MCF 10A (cell line): ENCODE measurements around the gene MS4A2. TPM values are rescaled to one million over a fixed set of nuclear protein-coding genes. Genes with fewer than 3 reads are reported as not detected.

Experiments used
- BruUV-seq: library from RNA; stranded (reverse); fragments of 400-500 nt; replicated peaks from 2 replicates; lab custom pipeline; 2021; lab: Mats Ljungman, UMichigan
- CTCF ChIA-PET: fragments of 300-600 bp; sonication (Branson Sonifier 250); formaldehyde crosslinking; extraction: SDS; loops from one replicate; lab custom pipeline; 2021; ENCODE audit warnings: antibody characterized with exemption, inconsistent platforms; lab: Yijun Ruan, JAX
- POLR2A ChIA-PET: fragments of 300-600, 350-650 bp; sonication (Branson Sonifier 250); formaldehyde crosslinking; extraction: SDS; loops from one replicate; lab custom pipeline; 2020; ENCODE audit warnings: antibody characterized with exemption, inconsistent platforms; lab: Yijun Ruan, JAX
- DNase-seq: peaks from one replicate; pipeline ENCODE4 v3.0.0-alpha.2; 2018; ENCODE audit not compliant: unreplicated experiment
- H3K27ac Mint-ChIP-seq: one replicate; pipeline ENCODE4 v1.8.0; 2022; ENCODE audit warnings: mild to moderate bottlenecking, low read depth, mixed read lengths; ENCODE audit not compliant: unreplicated experiment
- H3K27me3 Mint-ChIP-seq: one replicate; pipeline ENCODE4 v1.8.0; 2022; ENCODE audit warnings: mixed read lengths; ENCODE audit not compliant: insufficient read depth, unreplicated experiment
- H3K36me3 Mint-ChIP-seq: one replicate; pipeline ENCODE4 v1.8.0; 2022; ENCODE audit warnings: mild to moderate bottlenecking, moderate library complexity, mixed read lengths; ENCODE audit not compliant: insufficient read depth, unreplicated experiment
- H3K4me1 Mint-ChIP-seq: one replicate; pipeline ENCODE4 v1.8.0; 2022; ENCODE audit warnings: mixed read lengths; ENCODE audit not compliant: insufficient read depth, unreplicated experiment
- H3K4me3 Mint-ChIP-seq: one replicate; pipeline ENCODE4 v1.8.0; 2022; ENCODE audit warnings: mild to moderate bottlenecking, moderate library complexity, mixed read lengths; ENCODE audit not compliant: unreplicated experiment
- H3K9me3 Mint-ChIP-seq: one replicate; pipeline ENCODE4 v1.8.0; 2022; ENCODE audit warnings: mixed read lengths; ENCODE audit not compliant: unreplicated experiment
- intact Hi-C: fragments of 100-400 bp; cut with micrococcal nuclease; formaldehyde crosslinking; loops from 2 replicates; pipeline ENCODE4 v1.14.1; 2022
- total RNA-seq: library from RNA; stranded (reverse); gene quantifications from 2 replicates; pipeline ENCODE4 v1.2.3, GENCODE V29; 2022
- TF ChIP-seq, protein P1 (sequence below): fragments of 200-600 bp; IDR thresholded peaks from one replicate; pipeline ENCODE4 v1.8.0; 2022; ENCODE audit warnings: antibody characterized with exemption, mild to moderate bottlenecking; ENCODE audit not compliant: unreplicated experiment

The MS4A2 gene
- total RNA-seq, 1 experiment from 2014 or later: not detected

DNA sequence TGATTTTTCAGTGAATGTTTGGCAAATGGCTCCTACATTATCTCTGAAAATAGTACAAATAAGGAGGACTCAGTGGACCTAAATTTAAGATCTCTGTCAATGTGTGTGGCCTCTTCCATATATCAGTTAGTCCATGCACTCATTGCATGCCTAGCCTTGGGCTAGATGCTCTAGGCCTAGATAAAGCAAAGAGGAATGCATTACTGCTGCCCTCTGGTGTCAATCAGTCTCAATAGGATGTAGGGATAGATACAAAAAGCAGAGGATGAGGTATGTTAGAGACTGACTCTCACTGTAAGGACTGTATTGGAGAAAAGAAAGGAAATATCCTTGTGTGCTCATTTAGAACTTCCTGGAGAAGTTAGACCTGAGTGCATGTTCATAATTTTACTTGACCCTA is 42.0 kb downstream of the MS4A2 start:
- intact Hi-C loops: loop anchor here (1.0 kb wide), 2 partner anchors 211 to 307 kb away; no protein-coding TSS in a partner anchor
- Mint-ChIP-seq H3K4me1 (no peaks in the 10 kb centered on the region), H3K9me3 (peaks cover 7% of the 10 kb centered on the region), H3K36me3 (no peaks in the 10 kb centered on the region), H3K27ac (no peak overlapping the region), H3K4me3 (no peak overlapping the region), H3K27me3 (no peaks in the 10 kb centered on the region)
- CTCF ChIA-PET: interaction anchor here (0.6 to 1.4 kb wide), 7 partner anchors 28 to 315 kb away, joined by 3 to 5 read pairs (median 4); no protein-coding TSS in a partner anchor
- peak; percentile 40 for DNase-seq
- POLR2A ChIA-PET: no interaction called here
- no TSS peak for BruUV-seq
- TF ChIP-seq, protein P1, sequence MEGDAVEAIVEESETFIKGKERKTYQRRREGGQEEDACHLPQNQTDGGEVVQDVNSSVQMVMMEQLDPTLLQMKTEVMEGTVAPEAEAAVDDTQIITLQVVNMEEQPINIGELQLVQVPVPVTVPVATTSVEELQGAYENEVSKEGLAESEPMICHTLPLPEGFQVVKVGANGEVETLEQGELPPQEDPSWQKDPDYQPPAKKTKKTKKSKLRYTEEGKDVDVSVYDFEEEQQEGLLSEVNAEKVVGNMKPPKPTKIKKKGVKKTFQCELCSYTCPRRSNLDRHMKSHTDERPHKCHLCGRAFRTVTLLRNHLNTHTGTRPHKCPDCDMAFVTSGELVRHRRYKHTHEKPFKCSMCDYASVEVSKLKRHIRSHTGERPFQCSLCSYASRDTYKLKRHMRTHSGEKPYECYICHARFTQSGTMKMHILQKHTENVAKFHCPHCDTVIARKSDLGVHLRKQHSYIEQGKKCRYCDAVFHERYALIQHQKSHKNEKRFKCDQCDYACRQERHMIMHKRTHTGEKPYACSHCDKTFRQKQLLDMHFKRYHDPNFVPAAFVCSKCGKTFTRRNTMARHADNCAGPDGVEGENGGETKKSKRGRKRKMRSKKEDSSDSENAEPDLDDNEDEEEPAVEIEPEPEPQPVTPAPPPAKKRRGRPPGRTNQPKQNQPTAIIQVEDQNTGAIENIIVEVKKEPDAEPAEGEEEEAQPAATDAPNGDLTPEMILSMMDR: peak; percentile 41

DNA sequence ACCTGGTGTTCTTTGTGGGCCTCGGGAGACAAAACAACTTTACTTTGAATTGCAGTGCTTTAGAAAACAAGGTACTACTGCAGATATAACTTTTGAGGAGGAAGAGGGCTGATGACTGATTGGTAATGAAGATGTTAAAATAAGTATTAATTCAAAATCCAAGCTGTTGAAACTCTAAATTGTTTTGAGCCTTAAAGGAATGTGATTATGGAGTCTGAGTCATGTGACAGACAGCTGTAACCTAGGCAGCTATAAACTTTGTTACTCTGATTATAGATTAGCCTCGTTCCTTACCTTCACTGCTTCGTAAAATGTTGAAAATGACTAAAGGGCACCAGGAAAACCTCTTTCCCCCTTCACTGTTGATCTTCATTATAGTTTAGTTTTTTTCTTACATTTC is 43.4 kb downstream of the MS4A2 start:
- ChIA-PET POLR2A (interaction anchor here (0.6 to 1.2 kb wide), 3 partner anchors 9 to 213 kb away, joined by 3 read pairs; no protein-coding TSS in a partner anchor), CTCF (no interaction called here)
- Mint-ChIP-seq H3K27ac (no peak overlapping the region), H3K36me3 (no peaks in the 10 kb centered on the region), H3K9me3 (peaks cover 7% of the 10 kb centered on the region), H3K4me3 (no peak overlapping the region), H3K4me1 (no peaks in the 10 kb centered on the region), H3K27me3 (no peaks in the 10 kb centered on the region)
- DNase-seq: no peak
- BruUV-seq: no TSS peak
- TF ChIP-seq, protein P1: no peak
- intact Hi-C loops: no loop called here

DNA sequence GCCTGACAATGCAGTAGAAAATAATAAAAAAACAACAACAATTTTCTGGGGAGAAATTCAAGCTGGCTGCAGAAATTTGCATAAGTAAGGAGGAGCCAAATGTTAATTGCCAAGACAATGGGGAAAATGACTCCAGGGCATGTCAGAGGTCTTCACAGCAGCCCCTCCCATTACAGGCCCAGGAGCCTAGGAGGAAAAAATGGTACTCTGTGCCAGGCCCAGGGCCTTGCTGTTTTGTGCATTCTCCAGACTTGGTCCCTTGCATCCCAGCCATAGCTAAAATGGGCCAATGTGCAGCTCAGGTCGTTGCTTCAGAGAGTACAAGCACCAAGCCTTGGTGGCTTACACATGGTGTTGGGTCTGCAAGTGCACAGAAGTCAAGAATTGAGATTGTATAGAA is 45.5 kb downstream of the MS4A2 start:
- BruUV-seq: no TSS peak
- no peak for DNase-seq
- TF ChIP-seq, protein P1: no peak
- Mint-ChIP-seq H3K4me3 (no peak overlapping the region), H3K36me3 (no peaks in the 10 kb centered on the region), H3K27ac (no peak overlapping the region), H3K4me1 (no peaks in the 10 kb centered on the region), H3K27me3 (no peaks in the 10 kb centered on the region), H3K9me3 (peaks cover 7% of the 10 kb centered on the region)
- intact Hi-C loops: no loop called here
- CTCF ChIA-PET: interaction anchor here (0.7 kb wide), 1 partner anchor 15 kb away, joined by 3 read pairs; no protein-coding TSS in a partner anchor
- POLR2A ChIA-PET: no interaction called here

DNA sequence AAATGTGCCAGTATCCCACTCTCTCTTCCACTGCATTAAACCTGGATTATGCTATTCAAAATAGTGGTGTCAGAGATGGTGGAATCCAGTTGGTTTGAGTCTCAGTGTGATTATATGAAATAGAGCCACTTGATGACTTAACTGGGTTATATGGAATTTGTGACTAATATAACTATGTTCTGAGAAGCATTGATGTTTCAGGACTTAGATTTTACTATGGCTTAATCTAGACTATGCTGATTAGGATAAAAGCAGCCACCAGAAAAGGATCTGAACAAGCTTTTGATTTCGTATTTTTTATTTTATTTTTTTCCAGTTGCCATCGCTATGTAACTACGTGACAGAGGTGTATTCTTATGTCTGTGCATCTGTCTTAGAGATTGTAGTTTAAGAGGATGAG is 55.3 kb downstream of the MS4A2 start:
- TF ChIP-seq, protein P1: no peak
- H3K36me3 Mint-ChIP-seq: no peaks in the 10 kb centered on the region
- no peak for DNase-seq
- H3K4me3 Mint-ChIP-seq: no peak overlapping the region
- intact Hi-C loops: no loop called here
- no TSS peak for BruUV-seq
- POLR2A ChIA-PET: interaction anchor here (0.6 kb wide), 1 partner anchor 327 kb away, joined by 3 read pairs; no protein-coding TSS in a partner anchor
- CTCF ChIA-PET: interaction anchor here (0.5 kb wide), 1 partner anchor 177 kb away, joined by 3 read pairs; no protein-coding TSS in a partner anchor
- H3K27ac Mint-ChIP-seq: no peak overlapping the region
- no peaks in the 10 kb centered on the region for H3K4me1 Mint-ChIP-seq
- no peaks in the 10 kb centered on the region for H3K9me3 Mint-ChIP-seq
- no peaks in the 10 kb centered on the region for H3K27me3 Mint-ChIP-seq
